Activated B cell treated with CpG ODN at 0.5 μM for 24 hours (primary cell): Measurements from ENCODE around the gene SPINT2. TPM values are rescaled to one million over a fixed set of nuclear protein-coding genes. Genes with fewer than 3 reads are reported as not detected.
A peak's percentile ranks its signal among the peaks of the same experiment; 100 is the strongest.
"Not testable (repeated sequence)": the region's sequence is repeated elsewhere in the genome, so short reads cannot be mapped to it uniquely, and the experiment has no call there.

Experiments used
- ATAC-seq: fragments of 200-7000 bp; cut with Tn5 transposase; one replicate; pipeline ENCODE4 v1.10.0; 2021; ENCODE audit warnings: low read depth, mild to moderate bottlenecking, moderate library complexity
- CTCF ChIA-PET: fragments of 350-600 bp; sonication (Branson Sonifier 250); formaldehyde crosslinking; loops from one replicate; lab custom pipeline; 2021; ENCODE audit warnings: antibody characterized with exemption; lab: Charles Lee
- POLR2A ChIA-PET: fragments of 350-600 bp; sonication (Branson Sonifier 250); formaldehyde crosslinking; loops from one replicate; lab custom pipeline; 2021; ENCODE audit warnings: antibody characterized with exemption; lab: Charles Lee
- DNase-seq: peaks from one replicate; pipeline ENCODE4 v3.0.0; 2022
- H3K27ac Mint-ChIP-seq: one replicate; pipeline ENCODE4 v1.8.0; 2020; ENCODE audit warnings: mixed read lengths
- H3K27me3 Mint-ChIP-seq: one replicate; pipeline ENCODE4 v1.8.0; 2021; ENCODE audit warnings: mixed read lengths
- H3K36me3 Mint-ChIP-seq: one replicate; pipeline ENCODE4 v1.8.0; 2021; ENCODE audit warnings: low read depth, mixed read lengths
- H3K4me1 Mint-ChIP-seq: one replicate; pipeline ENCODE4 v1.8.0; 2021; ENCODE audit warnings: mixed read lengths
- H3K4me3 Mint-ChIP-seq: one replicate; pipeline ENCODE4 v1.8.0; 2020; ENCODE audit warnings: mild to moderate bottlenecking, mixed read lengths
- H3K9me3 Mint-ChIP-seq: one replicate; pipeline ENCODE4 v1.8.0; 2020; ENCODE audit warnings: mixed read lengths
- intact Hi-C: fragments of 100-400 bp; cut with micrococcal nuclease; formaldehyde crosslinking; loops from one replicate; pipeline ENCODE4 v1.15.1; 2024
- total RNA-seq: library from RNA; stranded (reverse); gene quantifications from 2 replicates; pipeline ENCODE4 v1.2.3, GENCODE V29; 2022
- TF ChIP-seq, protein P1 (sequence below): fragments of 200-600 bp; IDR thresholded peaks from one replicate; pipeline ENCODE4 v1.8.0; 2022; ENCODE audit warnings: antibody characterized with exemption, mild to moderate bottlenecking

Gene SPINT2
- total RNA-seq, 1 donor from 2014 or later, result 73.4 TPM

DNA sequence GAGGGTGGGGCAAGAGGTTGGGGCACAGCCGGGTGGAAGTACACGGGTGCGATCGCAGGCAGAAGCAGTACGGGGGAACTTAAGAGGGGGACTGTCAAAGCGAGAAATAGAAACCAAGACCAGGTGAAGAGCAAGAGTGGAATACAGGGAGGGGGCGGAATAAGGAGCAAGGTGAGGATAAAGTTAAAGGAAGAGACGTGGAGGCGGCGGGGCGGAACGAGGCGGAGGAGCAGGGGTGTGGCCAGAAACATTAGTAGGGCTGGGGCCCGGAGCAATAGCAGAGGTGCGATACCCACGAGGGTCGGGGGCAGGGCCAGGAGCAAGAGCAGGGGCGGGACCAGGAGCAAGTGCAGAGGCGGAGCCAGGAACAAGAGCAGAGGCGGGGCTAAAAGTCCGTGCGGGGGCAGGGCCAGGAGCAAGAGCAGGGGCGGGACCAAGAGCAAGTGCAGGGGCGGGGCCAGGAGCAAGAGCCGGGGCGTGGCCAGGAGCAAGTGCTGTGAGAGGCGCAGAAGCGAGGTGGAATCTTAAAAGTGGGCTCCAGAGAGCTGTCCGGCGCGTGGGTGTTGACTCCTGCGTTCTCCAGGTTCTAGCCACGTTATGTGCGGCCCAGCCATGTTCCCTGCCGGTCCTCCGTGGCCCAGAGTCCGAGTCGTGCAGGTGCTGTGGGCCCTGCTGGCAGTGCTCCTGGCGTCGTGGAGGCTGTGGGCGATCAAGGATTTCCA is 72.4 kb downstream of the SPINT2 start:
- H3K4me3 Mint-ChIP-seq, result peak overlapping the region; percentile 91
- ChIA-PET POLR2A (interaction anchor here (0.6 to 2.8 kb wide), 8 partner anchors 20 to 423 kb away, joined by 3 to 82 read pairs (median 3); partner anchors contain the start of genes PSMD8 and SPINT2), CTCF (interaction anchor here (0.9 to 3.4 kb wide), 4 partner anchors 37 to 93 kb away, joined by 4 to 16 read pairs (median 8); partner anchors contain the start of genes GGN and PSMD8)
- TF ChIP-seq, protein P1, sequence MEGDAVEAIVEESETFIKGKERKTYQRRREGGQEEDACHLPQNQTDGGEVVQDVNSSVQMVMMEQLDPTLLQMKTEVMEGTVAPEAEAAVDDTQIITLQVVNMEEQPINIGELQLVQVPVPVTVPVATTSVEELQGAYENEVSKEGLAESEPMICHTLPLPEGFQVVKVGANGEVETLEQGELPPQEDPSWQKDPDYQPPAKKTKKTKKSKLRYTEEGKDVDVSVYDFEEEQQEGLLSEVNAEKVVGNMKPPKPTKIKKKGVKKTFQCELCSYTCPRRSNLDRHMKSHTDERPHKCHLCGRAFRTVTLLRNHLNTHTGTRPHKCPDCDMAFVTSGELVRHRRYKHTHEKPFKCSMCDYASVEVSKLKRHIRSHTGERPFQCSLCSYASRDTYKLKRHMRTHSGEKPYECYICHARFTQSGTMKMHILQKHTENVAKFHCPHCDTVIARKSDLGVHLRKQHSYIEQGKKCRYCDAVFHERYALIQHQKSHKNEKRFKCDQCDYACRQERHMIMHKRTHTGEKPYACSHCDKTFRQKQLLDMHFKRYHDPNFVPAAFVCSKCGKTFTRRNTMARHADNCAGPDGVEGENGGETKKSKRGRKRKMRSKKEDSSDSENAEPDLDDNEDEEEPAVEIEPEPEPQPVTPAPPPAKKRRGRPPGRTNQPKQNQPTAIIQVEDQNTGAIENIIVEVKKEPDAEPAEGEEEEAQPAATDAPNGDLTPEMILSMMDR, result no peak
- H3K27ac Mint-ChIP-seq, result peak overlapping the region; percentile 97
- H3K4me1 Mint-ChIP-seq, result peaks cover 8% of the 10 kb centered on the region
- no peaks in the 10 kb centered on the region for H3K27me3 Mint-ChIP-seq
- peaks cover 17% of the 10 kb centered on the region for H3K36me3 Mint-ChIP-seq
- DNase-seq (peak; percentile 88), ATAC-seq (peak; percentile 71)
- no peaks in the 10 kb centered on the region for H3K9me3 Mint-ChIP-seq
- intact Hi-C loops, result loop anchor here (1.0 to 5.0 kb wide), 6 partner anchors 25 to 594 kb away; partner anchors contain the start of genes EIF3K, FAM98C, GGN and MRPS12

DNA sequence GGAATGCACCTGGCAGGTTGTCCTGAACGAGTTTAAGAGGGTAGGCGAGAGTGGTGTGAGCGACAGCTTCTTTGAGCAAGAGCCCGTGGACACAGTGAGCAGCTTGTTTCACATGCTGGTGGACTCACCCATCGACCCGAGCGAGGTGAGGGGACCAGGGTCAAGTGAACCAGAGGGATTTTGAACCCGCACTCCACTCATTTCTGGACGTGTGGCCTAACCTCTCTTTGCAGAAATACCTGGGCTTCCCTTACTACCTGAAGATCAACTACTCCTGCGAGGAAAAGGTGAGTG is 72.9 kb downstream of the SPINT2 start:
- no peaks in the 10 kb centered on the region for H3K27me3 Mint-ChIP-seq
- ATAC-seq (no peak), DNase-seq (no peak)
- H3K9me3 Mint-ChIP-seq, result no peaks in the 10 kb centered on the region
- peaks cover 17% of the 10 kb centered on the region for H3K36me3 Mint-ChIP-seq
- TF ChIP-seq, protein P1, result no peak
- peaks cover 8% of the 10 kb centered on the region for H3K4me1 Mint-ChIP-seq
- ChIA-PET CTCF (interaction anchor here (3.4 kb wide), 1 partner anchor 37 kb away, joined by 16 read pairs; the partner anchor contains the start of gene PSMD8), POLR2A (interaction anchor here (0.6 to 2.8 kb wide), 4 partner anchors 19 to 84 kb away, joined by 3 to 82 read pairs (median 6); partner anchors contain the start of gene PSMD8)
- H3K27ac Mint-ChIP-seq, result peak overlapping the region; percentile 97
- H3K4me3 Mint-ChIP-seq, result peak overlapping the region; percentile 91
- intact Hi-C loops, result loop anchor here (1.0 to 5.0 kb wide), 2 partner anchors 24 to 290 kb away; no protein-coding TSS in a partner anchor

DNA sequence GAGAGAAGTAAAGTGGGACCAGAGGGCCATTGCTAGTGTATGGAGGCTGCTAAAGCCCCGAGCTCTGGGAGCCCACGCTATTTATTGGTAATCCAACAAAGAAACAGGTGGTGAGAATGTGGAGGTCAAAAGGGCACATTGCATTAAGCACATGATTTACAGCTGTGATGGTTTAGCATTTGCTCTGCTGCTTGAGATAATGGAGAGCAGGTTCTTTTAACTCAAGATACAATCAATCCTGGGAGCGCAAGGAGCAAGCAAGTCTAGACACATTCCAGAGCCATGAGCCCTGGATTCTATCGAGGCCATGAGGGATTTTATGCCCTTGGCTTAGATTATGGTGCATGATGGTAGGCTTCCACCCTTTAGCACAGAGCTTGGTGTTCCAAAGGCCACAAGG is 74.6 kb downstream of the SPINT2 start:
- POLR2A ChIA-PET, result interaction anchor here (0.7 to 1.3 kb wide), 2 partner anchors 35 to 60 kb away, joined by 3 read pairs; partner anchors contain the start of gene PSMD8
- H3K36me3 Mint-ChIP-seq, result peaks cover 20% of the 10 kb centered on the region
- H3K4me1 Mint-ChIP-seq, DNase-seq, H3K27ac Mint-ChIP-seq, CTCF ChIA-PET, H3K27me3 Mint-ChIP-seq, ATAC-seq, H3K4me3 Mint-ChIP-seq, H3K9me3 Mint-ChIP-seq: not testable (repeated sequence)
- intact Hi-C loops, result loop anchor here (5.0 kb wide), 1 partner anchor 292 kb away; no protein-coding TSS in a partner anchor

DNA sequence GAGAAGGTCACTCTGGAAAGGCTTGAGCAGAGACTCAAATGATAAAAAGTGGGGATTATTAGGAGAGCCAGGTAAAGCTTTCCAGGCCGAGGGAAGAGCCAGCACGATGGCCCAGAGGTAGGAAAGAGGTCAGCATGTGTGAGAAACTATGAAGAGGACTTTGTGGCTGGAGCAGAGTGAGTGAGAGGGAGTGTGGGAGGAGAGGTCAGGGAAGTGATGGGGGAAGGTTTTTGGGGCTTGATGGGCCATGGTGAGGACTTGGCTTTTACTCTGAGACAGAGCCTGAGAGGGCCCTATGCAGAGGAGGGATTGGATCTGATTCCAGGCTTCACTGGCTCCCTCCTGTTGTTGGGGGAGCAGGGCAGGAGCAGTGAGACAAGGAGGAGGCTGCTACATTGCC is 76.6 kb downstream of the SPINT2 start:
- ATAC-seq, result no peak
- peaks cover 20% of the 10 kb centered on the region for H3K36me3 Mint-ChIP-seq
- POLR2A ChIA-PET, result no interaction called here
- no peak overlapping the region for H3K27ac Mint-ChIP-seq
- H3K4me1 Mint-ChIP-seq, result peaks cover 8% of the 10 kb centered on the region
- CTCF ChIA-PET, result no interaction called here
- TF ChIP-seq, protein P1, result no peak
- H3K4me3 Mint-ChIP-seq, result no peak overlapping the region
- no peak for DNase-seq
- H3K27me3 Mint-ChIP-seq, result no peaks in the 10 kb centered on the region
- H3K9me3 Mint-ChIP-seq, result no peaks in the 10 kb centered on the region
- intact Hi-C loops, result no loop called here

Other genes starting within 250 kb of the SPINT2 start
- not detected in 2 replicates for gene DPF1, start 40.4 kb upstream of the SPINT2 start, total RNA-seq
- gene PPP1R14A, start 8.2 kb upstream of the SPINT2 start, total RNA-seq, result 17.2 and 17.4 TPM in 2 replicates
- gene C19orf33, start 39.7 kb downstream of the SPINT2 start, total RNA-seq, result 0.58 TPM in 1 of 2 replicates, not detected in the other
- gene YIF1B, start 51.4 kb downstream of the SPINT2 start, total RNA-seq, result 28.7 and 30.1 TPM in 2 replicates
- gene KCNK6, start 55.3 kb downstream of the SPINT2 start, total RNA-seq, result 3.2 and 4.7 TPM in 2 replicates
- gene CATSPERG, start 71.3 kb downstream of the SPINT2 start, total RNA-seq, result 11.8 and 22.8 TPM in 2 replicates
- 134 and 138 TPM in 2 replicates for gene PSMD8, start 110.0 kb downstream of the SPINT2 start, total RNA-seq
- 0.22 and 1.2 TPM in 2 replicates for gene GGN, start 123.5 kb downstream of the SPINT2 start, total RNA-seq
- 0.44 and 2.4 TPM in 2 replicates for gene SPRED3, start 124.1 kb downstream of the SPINT2 start, total RNA-seq
- gene FAM98C, start 138.5 kb downstream of the SPINT2 start, total RNA-seq, result 38.3 and 40.0 TPM in 2 replicates
- gene RASGRP4, start 161.6 kb downstream of the SPINT2 start, total RNA-seq, result 3.2 and 3.6 TPM in 2 replicates
- gene RYR1, start 169.1 kb downstream of the SPINT2 start, total RNA-seq, result 4.1 and 5.1 TPM in 2 replicates